GM21381 (cell line): ENCODE results near the gene FA2H.
"Not testable (repeated sequence)": the region's sequence is repeated elsewhere in the genome, so short reads cannot be mapped to it uniquely, and the experiment has no call there.

Source experiments
- ATAC-seq: cut with Tn5 transposase; IDR thresholded peaks from one replicate; pipeline ENCODE4 v1.9.1; 2021; ENCODE audit warnings: mild to moderate bottlenecking, moderate library complexity; ENCODE audit not compliant: unreplicated experiment

FA2H gene

GRCh38 chr16:74725651-74726455 is 48.8 kb downstream of the FA2H start:
- no peak for ATAC-seq

DNA sequence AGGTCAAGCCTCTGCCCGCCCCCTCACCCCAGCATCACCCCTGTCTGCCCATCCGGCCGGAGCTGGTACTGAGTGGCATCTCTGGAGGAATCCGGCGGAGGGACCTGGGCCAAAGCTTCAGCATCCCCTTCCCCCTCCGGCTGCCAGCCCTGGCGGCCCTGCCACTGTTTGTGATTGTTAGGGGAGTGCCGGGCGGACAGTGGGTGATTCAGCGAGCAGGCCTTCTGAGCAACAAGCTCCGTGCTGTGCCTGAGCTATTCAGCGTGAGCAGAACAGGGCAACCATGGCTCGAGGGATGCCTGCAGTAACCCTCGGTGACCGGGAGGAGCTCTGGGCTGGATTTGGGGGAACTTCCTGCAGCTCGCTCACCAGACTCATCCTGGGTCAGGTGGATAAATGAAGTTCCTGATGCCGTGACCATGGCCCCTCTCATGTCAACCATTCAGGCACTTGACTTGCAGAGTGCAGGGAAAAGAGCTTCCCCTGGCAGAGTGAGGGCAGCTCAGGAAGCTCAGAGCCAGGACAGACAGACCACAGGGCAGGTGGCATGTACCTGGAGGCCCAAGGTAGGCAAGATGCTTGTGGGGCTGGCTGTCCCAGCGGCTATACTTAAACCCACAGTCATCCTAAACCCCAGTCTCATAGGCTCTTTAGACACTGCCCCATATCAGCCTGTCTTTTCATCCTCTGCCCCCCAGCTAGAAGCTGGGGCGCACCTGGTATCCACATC is 49.6 kb downstream of the FA2H start:
- ATAC-seq: no peak

DNA sequence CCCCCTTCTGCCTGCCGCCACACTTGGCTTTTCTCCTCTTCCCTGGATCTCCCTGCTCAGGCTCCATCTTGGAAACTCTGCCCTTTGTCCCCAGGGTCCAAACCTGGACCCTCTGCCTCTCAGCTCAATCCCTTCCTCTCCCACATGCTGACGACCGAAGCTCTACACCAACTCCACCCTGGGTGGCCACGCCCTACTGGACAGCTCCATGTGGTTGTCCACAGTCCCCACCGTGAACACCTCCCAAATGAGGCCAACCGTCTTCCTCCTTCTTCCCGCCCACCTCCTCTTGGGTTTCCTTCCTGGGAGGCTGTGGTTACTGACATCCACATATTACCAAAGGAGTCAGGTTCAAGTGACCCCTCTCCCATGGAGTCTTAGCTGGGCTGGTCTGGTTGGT is 51.4 kb downstream of the FA2H start:
- ATAC-seq: no peak

GRCh38 chr16:74722156-74722555 is 52.5 kb downstream of the FA2H start:
- ATAC-seq: not testable (repeated sequence)

- no peak for ATAC-seq
These were observed 52.9 kb downstream of the FA2H start for GRCh38 chr16:74721716-74722115.

- no peak for ATAC-seq
These were observed 54.0 kb downstream of the FA2H start for GRCh38 chr16:74720579-74720978.

DNA sequence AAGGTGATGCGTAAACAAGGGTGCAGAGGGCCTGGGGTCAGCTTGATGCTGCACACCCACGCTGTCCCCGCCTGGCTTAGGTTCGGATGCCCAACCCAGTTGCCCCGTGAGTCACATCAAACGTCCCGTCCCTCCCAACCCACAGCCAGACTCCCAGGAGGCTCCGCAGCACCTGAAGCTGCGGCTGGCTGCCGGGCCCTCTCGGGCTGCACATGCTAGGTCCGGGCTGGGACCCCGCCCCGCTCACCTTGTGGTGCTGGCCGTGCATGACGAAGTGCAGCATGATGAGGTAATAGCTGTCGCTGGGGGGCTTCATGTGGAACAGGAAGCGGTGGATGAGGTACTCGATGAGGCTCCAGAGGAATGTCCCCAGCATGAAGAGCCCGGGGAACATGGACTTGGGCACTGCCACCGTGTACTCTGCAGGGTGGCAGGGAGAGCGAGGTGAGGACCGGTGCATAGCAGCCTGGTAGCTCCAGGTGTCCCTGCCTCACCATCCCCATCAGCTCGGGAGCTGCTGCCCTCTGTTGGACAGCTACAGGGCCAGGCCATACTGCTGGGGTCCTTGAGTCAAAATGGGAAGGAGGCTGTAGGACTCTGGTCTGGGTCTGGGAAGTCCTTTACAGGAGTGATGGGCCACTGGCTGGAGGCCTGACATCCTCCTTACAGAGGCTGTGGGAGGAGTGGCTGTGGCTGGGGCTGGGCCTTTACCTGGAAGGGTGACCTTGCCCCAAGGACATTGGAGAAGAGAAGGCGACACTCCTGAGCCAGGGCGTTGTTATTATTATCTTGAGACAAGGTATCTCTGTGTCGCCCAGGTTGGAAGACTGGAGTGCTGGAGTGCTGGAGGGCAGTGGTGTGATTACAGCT is 55.6 kb downstream of the FA2H start:
- no peak for ATAC-seq

GRCh38 chr16:74718140-74718539 is 56.5 kb downstream of the FA2H start:
- no peak for ATAC-seq

- no peak for ATAC-seq
These were observed 57.3 kb downstream of the FA2H start for GRCh38 chr16:74717367-74717766.

DNA sequence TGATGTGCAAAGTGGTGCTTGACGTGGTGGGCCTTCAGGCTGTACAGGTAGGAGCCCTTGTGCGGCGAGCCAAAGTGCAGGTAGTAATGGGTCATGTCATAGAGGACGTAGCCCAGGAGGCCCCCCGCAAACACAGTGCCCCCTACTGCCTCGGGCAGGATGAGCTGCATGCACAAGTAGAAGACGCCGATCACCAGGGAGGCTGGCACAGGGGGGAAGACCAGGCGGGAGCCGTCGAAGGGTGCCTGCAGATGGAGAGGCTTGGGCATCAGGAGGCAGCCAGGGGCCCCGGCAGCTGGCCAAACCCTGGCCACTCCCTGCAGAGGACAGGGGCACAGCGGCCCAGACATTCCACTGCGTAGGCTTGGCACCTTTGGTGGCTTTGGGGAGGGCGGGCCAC is 58.3 kb downstream of the FA2H start:
- no peak for ATAC-seq

DNA sequence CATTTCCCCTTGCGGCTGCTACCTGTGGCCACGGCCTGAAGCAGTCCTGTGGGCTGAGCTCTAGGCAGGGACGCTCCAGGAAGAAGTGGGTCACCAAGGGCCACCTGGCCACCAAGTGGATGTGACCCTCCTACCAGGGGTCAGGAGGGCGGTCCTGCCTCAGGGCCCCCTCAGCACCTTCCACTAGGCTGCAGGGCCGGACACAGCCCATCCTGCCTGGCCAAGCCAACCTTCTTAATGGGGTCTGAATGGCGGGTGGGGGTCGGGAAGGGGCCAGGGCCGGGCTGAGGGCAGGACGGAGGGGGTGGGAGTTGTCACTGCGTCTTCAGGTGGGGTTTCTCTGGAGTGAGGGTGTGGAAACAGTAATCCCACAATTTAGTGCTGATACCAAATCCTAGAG is 60.7 kb downstream of the FA2H start:
- ATAC-seq: no peak

DNA sequence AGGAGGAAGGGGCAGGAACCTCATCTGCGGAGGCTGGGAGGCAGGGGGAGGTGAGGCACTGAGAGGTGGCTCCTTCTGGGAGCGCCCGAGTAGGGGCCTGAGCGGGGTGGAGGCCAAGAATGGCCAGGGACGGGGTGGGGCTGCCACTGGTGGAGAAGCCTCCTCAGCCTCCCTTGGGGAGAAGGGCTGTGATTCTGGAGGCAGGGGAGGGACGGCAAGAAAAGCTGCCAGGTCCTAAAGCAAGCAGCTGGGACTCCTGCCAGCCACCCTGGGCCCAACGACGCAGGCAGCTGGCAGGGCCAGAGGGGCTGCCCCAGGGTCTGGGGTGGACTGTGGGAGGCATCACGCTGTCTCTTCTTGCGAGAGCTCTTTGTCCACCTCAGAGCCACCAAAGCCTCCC is 61.3 kb downstream of the FA2H start:
- ATAC-seq: no peak

DNA sequence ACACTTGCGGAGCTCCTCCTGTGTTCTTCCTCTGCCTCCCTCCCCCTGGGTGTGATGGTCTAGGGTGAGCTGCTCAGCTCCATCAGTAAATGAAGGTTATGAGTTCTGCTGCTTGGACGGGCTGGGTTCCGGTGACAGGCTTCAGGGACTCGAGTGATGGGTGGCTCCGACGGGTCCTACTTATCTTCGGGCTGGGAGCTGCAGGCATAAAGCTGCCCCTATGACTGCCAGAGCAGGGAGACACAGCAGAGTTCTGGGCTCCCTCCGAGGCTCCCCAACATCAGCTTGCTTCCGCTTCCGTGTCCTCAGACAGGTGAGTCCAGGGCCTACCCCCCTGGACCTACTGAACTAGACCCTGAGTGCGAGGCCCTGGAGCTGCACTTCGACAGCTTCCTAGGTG is 62.7 kb downstream of the FA2H start:
- ATAC-seq: no peak

DNA sequence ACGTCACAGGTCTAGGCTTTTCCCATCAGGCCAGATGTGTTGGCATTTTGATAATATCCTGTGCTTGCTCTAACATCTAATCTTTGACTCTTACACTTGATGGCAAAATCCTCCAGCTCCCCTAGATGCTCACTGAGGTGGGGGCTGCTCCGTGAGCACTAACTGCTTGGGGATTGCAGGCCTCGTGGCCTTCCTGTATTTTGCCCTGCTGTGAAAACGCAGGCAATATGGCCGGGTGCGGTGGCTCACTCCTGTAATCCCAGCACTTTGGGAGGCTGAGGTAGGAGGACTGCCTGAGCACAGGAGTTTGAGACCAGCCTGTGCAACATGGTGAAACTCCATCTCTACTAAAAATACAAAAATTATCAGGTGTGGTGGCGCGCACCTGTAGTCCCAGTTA is 64.2 kb downstream of the FA2H start:
- ATAC-seq: no peak

GRCh38 chr16:74709441-74709877 is 65.2 kb downstream of the FA2H start:
- ATAC-seq: peak; percentile 73

DNA sequence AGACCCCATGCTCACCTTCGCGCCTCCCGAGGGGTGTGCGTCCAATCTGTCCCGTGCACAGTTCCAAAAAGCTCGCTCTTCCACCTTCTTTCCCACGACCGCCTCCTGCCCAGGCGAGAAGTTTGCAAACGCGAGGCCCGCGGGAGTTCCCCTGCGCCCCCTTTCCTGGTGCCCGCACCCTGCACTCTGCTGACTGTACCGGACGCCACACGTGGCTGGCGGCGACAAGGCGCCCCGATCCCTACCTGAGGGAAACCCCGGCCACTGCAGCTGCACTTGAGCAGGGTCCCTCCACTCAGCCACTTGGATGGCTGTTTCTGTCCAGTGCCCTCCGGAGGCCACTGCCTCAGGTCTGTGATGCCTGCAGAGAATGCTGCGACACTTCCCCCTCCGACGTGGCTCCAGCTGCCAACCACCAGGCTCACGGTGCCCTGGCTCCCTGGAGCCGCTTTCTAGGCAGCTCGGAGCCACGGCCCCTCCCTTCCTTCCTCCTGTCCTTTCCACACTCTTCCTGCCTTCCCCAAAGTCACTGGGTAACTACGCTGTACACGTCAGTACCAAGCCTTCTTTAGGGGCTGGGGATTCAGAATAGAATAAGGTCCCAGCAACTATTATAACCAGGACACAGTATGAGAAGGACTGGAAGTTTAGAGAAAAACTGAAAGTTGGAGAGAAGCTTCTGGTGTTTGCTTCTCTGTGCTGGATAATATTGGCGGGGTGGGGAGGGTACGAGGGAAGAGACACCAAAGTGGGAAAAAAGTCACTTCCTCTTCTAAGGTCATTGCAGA is 74.0 kb downstream of the FA2H start, which contains the start of gene MLKL:
Gene MLKL (minus strand): TSS at position 425 of the 788 bp plus-strand sequence. CDS start 5,105 bp downstream, outside the sequence.
- ATAC-seq: peak; percentile 53

- ATAC-seq: peak; percentile 23
These were observed 74.5 kb downstream of the FA2H start for GRCh38 chr16:74700116-74700437.

DNA sequence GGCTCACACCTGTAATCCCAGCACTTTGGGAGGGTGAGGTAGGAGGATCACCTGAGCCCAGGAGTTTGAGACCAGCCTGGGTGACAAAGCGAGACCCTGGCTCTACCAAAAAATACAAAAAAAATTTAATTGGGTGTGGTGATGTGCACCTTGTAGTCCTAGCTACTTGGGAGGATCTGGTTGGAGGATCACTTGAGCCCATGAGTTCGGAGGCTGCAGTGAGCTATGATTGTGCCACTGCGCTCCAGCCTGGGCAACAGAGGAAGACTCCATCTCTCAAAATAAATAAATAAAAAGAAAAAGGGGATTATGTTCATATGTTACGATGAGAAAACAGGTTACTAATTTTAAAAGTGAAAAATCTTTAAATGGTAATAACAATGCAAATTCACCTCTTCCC is 75.0 kb downstream of the FA2H start:
- no peak for ATAC-seq

DNA sequence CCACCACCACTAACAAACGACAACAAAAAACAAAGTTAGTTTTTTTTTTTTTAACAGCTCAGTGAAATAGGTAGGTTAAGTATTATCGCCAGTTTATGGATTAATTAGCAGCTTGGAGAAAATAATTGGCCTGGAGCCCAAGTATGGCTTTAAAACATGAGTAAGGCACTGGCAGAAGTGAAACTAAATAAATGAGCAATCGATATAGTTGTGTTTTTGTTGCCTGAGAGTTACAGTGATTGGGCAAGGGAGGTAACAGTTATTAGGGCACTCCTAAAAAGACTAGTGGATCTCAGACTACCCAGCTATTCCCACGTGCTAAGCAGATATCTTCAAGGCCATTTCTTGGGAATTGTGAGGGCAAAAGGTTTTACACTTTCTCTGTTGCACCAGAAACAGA is 76.4 kb downstream of the FA2H start:
- no peak for ATAC-seq
